GM19467 (cell line): Measurements from ENCODE around the gene ULK4.
"Not testable (repeated sequence)": the region's sequence is repeated elsewhere in the genome, so short reads cannot be mapped to it uniquely, and the experiment has no call there.

Source experiments
- ATAC-seq: cut with Tn5 transposase; IDR thresholded peaks from one replicate; pipeline ENCODE4 v1.9.1; 2021; ENCODE audit warnings: mild to moderate bottlenecking, moderate library complexity; ENCODE audit not compliant: unreplicated experiment

Gene ULK4

DNA sequence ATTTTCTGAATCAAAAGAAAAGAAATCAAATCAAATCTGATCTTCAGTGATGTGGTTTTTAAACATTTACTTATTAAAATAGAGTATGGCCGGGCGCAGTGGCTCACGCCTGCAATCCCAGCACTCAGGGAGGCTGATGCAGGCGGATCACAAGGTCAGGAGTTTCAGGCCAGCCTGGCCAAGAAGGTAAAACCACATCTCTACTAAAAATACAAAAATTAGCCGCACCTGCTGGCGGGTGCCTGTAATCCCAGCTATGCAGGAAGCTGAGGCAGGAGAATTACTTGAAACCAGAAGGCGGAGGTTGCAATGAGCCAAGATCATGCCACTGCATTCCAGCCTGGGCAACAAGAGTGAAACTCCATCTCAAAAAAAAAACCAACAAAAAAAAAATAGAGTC is 169.1 kb downstream of the ULK4 start:
- ATAC-seq = no peak

GRCh38 chr3:41769106-41769505 is 192.8 kb downstream of the ULK4 start:
- ATAC-seq = no peak

- no peak for ATAC-seq
Measured at GRCh38 chr3:41768363-41768762, 193.5 kb downstream of the ULK4 start.

GRCh38 chr3:41762867-41763266 is 199.0 kb downstream of the ULK4 start:
- not testable (repeated sequence) for ATAC-seq

DNA sequence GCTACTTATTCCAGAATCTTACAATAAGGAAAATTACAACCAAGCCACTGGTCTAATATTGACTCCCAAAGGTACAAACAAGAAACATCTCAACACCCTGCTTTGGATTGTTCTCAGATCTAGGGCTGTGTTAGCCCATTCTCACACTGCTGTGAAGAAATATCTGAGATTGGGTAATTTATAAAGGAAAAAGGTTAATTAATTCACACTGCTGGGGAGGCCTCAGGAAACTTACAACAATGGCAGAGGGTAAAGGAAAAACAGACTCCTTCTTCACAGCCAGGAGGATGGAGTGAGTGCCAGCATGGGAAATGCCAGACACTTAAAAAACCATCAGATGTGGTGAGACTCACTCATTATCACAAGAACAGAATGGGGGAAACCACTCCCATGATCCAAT is 208.3 kb downstream of the ULK4 start:
- no peak for ATAC-seq

- no peak for ATAC-seq
Measured at GRCh38 chr3:41751597-41751996, 210.3 kb downstream of the ULK4 start.

- ATAC-seq = no peak
Measured at GRCh38 chr3:41749988-41750387, 211.9 kb downstream of the ULK4 start.

- ATAC-seq = no peak
Measured at GRCh38 chr3:41746215-41746614, 215.7 kb downstream of the ULK4 start.

DNA sequence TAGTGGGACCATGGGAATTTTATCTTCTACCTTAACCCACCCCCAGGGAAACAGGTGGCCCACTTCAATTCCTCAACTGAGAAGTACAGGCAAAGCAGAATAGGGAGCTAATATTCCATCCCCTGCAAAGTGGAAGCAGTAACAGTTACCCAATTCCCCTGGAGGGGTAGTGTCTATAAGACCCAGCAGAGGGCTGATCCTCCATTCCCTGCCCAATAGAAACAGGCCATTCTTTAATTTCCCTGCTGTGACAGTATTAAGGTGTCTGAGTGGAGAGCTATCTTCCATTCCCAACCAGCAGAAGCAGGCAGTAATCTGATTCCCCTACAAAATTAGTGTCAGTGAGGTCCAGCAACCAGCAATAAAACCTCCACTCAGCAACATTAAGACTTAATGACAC is 219.8 kb downstream of the ULK4 start:
- ATAC-seq = no peak

GRCh38 chr3:41740374-41740886 is 221.5 kb downstream of the ULK4 start:
- no peak for ATAC-seq

- no peak for ATAC-seq
Measured at GRCh38 chr3:41726891-41727290, 235.0 kb downstream of the ULK4 start.

DNA sequence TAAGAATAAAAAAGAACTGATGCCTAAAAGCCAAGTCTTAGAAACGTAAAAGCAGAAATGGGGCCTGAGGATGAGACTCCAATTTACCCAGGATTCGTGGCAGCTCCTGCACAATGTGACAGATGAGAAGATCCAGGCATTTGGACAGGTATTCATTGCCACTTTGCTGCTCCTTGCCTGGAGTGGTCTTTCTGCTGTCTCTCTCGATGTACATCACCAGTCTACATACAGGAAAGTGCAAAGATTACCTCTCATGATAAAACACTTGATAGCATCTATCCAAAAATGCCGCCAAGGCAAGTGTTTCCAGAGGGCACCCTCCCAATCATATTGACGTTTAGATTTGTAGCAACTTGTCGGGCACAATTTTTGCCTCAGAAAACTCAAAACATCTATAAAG is 244.3 kb downstream of the ULK4 start:
- ATAC-seq = no peak

DNA sequence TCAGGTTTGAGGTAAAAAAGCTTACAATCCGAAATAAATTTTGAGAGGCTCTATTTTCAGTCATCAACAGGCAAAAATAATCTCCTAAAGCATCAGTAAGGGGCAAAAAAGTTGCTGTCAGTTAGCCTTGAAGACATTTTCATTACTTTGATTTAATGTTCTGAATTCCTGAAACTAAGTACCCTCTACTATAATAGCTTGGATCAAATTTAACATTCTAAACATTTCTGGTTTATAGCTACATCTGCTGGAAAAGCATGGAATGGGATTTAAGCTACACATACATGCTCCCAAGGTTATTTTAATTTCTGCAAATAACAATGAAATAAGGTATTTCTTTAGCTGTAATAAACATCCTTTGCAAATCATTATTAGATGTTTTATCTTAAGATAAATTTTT is 245.4 kb downstream of the ULK4 start:
- ATAC-seq = no peak

GRCh38 chr3:41715376-41715775 is 246.5 kb downstream of the ULK4 start:
- no peak for ATAC-seq

DNA sequence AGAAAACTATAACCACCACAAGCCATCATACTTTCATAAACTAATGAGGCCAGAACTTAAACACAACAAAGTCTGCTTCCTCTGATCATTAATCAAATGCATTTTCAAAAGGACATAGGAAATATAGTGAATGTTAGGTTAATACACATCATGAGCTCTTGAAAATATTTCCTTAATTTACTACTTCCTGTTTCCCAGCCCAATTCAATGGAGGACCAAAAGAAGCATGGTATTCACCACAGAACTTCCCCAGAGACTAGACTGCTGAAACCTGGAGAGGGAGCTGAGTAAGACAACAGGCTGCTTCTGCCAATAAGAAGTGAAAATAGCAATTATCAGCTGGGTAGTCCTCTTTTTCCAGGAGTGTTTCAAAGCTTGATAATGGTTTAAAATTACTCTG is 250.3 kb downstream of the ULK4 start:
- ATAC-seq = no peak

DNA sequence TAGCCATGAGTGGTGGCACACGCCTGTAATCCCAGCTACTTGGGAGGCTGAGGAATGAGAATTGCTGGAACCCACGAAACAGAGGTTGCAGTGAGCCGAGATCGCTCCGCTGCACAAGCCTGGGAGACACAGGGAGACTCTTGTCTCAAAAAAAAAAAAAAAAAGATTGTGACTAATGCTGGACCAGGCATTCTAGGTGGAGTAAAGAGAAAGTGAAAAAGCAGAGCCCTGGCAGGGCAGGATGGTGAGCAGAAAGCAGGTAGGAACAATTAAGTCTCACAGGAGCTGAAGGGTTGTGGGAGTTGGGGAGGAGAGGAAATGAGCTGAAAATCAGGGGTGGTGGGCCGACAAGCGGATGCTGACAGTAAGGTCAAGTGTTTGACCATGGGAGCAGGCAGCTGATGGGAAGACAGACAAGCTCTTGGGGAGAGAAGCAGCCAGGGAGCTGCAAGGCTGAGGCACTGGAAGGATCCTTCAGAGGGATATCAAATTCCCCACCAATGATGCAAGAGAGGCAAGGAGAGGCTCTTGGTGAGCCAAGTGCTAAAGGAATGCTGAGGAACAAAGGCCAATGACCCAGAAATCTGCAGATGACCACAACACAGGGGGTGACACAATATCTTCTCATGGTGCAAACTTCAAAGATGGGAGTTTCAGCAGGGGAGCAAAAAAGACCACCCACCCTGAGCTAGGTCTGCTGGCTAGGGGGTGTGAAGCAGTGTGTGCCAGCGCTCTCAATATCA is 251.1 kb downstream of the ULK4 start:
- ATAC-seq = no peak

GRCh38 chr3:41709213-41709612 is 252.7 kb downstream of the ULK4 start:
- not testable (repeated sequence) for ATAC-seq

- ATAC-seq = no peak
Measured at GRCh38 chr3:41708176-41708575, 253.7 kb downstream of the ULK4 start.

GRCh38 chr3:41705893-41706292 is 256.0 kb downstream of the ULK4 start:
- ATAC-seq = no peak

GRCh38 chr3:41701191-41701698 is 260.7 kb downstream of the ULK4 start:
- ATAC-seq = no peak

DNA sequence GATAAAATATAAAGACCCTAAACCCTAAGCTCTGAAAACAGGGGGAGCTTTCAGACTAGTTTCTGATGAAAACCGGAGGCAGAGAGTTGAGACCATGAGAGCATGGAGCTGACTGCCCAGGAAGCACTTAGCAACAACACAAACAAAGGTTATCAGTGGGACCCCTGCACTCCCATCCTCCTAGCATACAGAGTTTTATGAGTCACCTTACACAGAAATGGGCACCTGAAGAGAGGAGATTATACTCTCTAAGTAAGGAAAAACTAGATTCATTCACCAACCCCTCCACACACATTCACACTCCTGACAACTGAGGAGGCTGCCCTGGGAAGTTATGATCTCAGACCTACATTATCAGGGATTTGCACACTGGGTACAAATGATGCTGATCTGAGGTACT is 261.7 kb downstream of the ULK4 start:
- ATAC-seq = no peak

DNA sequence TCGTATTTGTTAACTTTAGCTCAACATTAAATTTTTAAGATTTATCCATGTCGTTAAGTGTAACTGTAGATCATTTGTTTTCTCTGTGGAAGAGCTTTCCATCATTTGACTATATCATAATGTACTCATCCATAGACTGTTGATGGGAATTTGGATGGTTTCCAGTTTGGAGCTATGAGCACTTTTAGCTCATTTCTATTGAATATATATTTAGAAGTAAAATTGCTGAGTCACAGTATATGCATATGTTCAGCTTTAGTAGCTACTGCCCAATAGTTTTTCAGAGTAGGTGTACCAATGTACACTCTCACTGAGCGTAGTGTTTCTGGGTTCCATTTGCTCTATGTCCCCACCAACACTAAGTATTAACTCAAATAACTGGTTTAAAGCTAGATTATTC is 263.0 kb downstream of the ULK4 start:
- no peak for ATAC-seq

DNA sequence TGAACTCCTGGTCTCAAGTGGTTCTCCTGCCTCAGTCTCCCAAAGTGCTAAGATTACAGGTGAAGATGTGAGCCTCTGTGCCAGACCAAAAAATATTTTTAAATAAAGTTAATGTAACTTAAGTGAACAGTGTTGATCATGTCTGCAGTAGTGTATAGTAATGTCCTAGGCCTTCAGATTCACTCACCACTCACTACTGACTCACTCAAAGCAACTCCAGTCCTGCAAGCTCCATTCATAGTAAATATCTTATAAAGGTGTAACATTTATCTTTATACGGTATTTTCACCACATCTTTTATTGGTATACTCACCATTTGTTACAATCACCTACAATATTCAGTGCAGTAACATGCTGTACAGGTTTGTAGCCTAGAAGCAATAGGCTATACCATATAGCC is 264.2 kb downstream of the ULK4 start:
- no peak for ATAC-seq
